CD4-positive, alpha-beta memory T cell (primary cell): Measurements from ENCODE around the gene ORM1. TPM values are rescaled to one million over a fixed set of nuclear protein-coding genes. Genes with fewer than 3 reads are reported as not detected.

Source experiments
- CTCF ChIA-PET: fragments of 350-600 bp; sonication (Branson Sonifier 250); formaldehyde crosslinking; loops from one replicate; lab custom pipeline; 2021; ENCODE audit warnings: inconsistent platforms; ENCODE audit not compliant: partially characterized antibody; lab: Charles Lee
- POLR2A ChIA-PET: fragments of 350-600 bp; sonication (Branson Sonifier 250); formaldehyde crosslinking; loops from one replicate; lab custom pipeline; 2021; ENCODE audit not compliant: partially characterized antibody; lab: Charles Lee
- DNase-seq, 5 donors: peaks; one replicate each; pipeline versions ENCODE4 v3.0.0 to v3.0.0-alpha.2; 2020 to 2022; ENCODE audit warnings: mixed read lengths in 1 of 5
- H3K27ac ChIP-seq: one replicate; pipeline ENCODE4 v1.7.0; 2013; ENCODE audit warnings: low read depth, low read length
- H3K27me3 ChIP-seq: 2 replicates; pipeline ENCODE4 v1.7.0; 2013; ENCODE audit warnings: mild to moderate bottlenecking, low read length, moderate library complexity; ENCODE audit not compliant: insufficient read depth
- H3K36me3 ChIP-seq: 2 replicates; pipeline ENCODE4 v1.7.0; 2013; ENCODE audit warnings: mild to moderate bottlenecking, low read length, moderate library complexity; ENCODE audit not compliant: insufficient read depth
- H3K4me1 ChIP-seq: 2 replicates; pipeline ENCODE4 v1.7.0; 2013; ENCODE audit warnings: mild to moderate bottlenecking, low read length, moderate library complexity; ENCODE audit not compliant: insufficient read depth
- H3K4me3 ChIP-seq, 2 donors: one replicate each; pipeline ENCODE4 v1.7.0; 2013; ENCODE audit warnings: low read length in 2 of 2, mild to moderate bottlenecking in 1 of 2
- H3K9me3 ChIP-seq, 2 donors: one replicate each; pipeline ENCODE4 v1.7.0; 2013; ENCODE audit warnings: low read length in 2 of 2, control low read depth in 1 of 2; ENCODE audit not compliant: control insufficient read depth in 1 of 2
- H3K27ac Mint-ChIP-seq, 7 donors: one replicate each; pipeline ENCODE4 v1.8.0; 2020 to 2021; ENCODE audit warnings: mixed read lengths in 7 of 7, mild to moderate bottlenecking in 6 of 7, inconsistent platforms in 3 of 7, moderate library complexity in 3 of 7
- H3K27me3 Mint-ChIP-seq, 2 donors: one replicate each; pipeline ENCODE4 v1.8.0; 2020 to 2021; ENCODE audit warnings: mixed read lengths in 2 of 2
- H3K36me3 Mint-ChIP-seq, 2 donors: one replicate each; pipeline ENCODE4 v1.8.0; 2020 to 2021; ENCODE audit warnings: mixed read lengths in 2 of 2, inconsistent platforms in 1 of 2, mild to moderate bottlenecking in 1 of 2
- H3K4me1 Mint-ChIP-seq, 4 donors: one replicate each; pipeline ENCODE4 v1.8.0; 2020 to 2021; ENCODE audit warnings: mixed read lengths in 4 of 4, mild to moderate bottlenecking in 1 of 4
- H3K4me3 Mint-ChIP-seq, 8 donors: one replicate each; pipeline ENCODE4 v1.8.0; 2020 to 2021; ENCODE audit warnings: mixed read lengths in 8 of 8, mild to moderate bottlenecking in 7 of 8, moderate library complexity in 6 of 8, inconsistent platforms in 3 of 8
- H3K9me3 Mint-ChIP-seq, 8 donors: one replicate each; pipeline ENCODE4 v1.8.0; 2020 to 2021; ENCODE audit warnings: mixed read lengths in 8 of 8, mild to moderate bottlenecking in 5 of 8, inconsistent platforms in 3 of 8, moderate library complexity in 1 of 8
- intact Hi-C: fragments of 100-400 bp; cut with micrococcal nuclease; formaldehyde crosslinking; loops from one replicate; pipeline ENCODE4 v1.15.1; 2023
- polyA plus RNA-seq, 2 donors: library from polyadenylated mRNA; unstranded; fragments of 300-500 nt; fragmentation: Illumina TruSeq; gene quantifications; one replicate each; pipeline ENCODE4 v1.2.3, GENCODE V29; 2021
- total RNA-seq, 2 experiments: library from RNA; stranded (reverse); gene quantifications; one replicate each; pipeline ENCODE4 v1.2.3, GENCODE V29; 2021

ORM1 gene
- total and polyA plus RNA-seq, 4 experiments from 2014 or later = not detected

- H3K4me3 Mint-ChIP-seq = no peak overlapping the region
- POLR2A ChIA-PET = no interaction called here
- DNase-seq = no peak
- Histone ChIP-seq H3K4me3 (no peak overlapping the region), H3K4me1 (no peaks in the 10 kb centered on the region), H3K27me3 (no peaks in the 10 kb centered on the region), H3K9me3 (no peaks in the 10 kb centered on the region), H3K36me3 (no peaks in the 10 kb centered on the region), H3K27ac (no peak overlapping the region)
- intact Hi-C loops = no loop called here
- H3K4me1 Mint-ChIP-seq = peaks cover 2 to 6% (median 5%) of the 10 kb centered on the region in 4 donors
- peaks cover 0 to 2% of the 10 kb centered on the region in 2 donors for H3K36me3 Mint-ChIP-seq
- H3K27me3 Mint-ChIP-seq = peaks cover 3 to 7% of the 10 kb centered on the region in 2 donors
- CTCF ChIA-PET = interaction anchor here (5.2 kb wide), 1 partner anchor 212 kb away, joined by 47 read pairs; no protein-coding TSS in a partner anchor
- no peak overlapping the region for H3K27ac Mint-ChIP-seq
- H3K9me3 Mint-ChIP-seq = peaks cover 0 to 26% (median 18%) of the 10 kb centered on the region in 8 donors
Measured at GRCh38 chr9:114294664-114295063, 28.2 kb upstream of the ORM1 start.

GRCh38 chr9:114296338-114296737 is 26.6 kb upstream of the ORM1 start:
- intact Hi-C loops = no loop called here
- Mint-ChIP-seq H3K4me1 (no peaks in the 10 kb centered on the region), H3K27ac (no peak overlapping the region), H3K27me3 (no peaks in the 10 kb centered on the region), H3K9me3 (peaks cover 0 to 26% (median 18%) of the 10 kb centered on the region in 8 donors), H3K4me3 (no peak overlapping the region), H3K36me3 (peaks cover 0 to 2% of the 10 kb centered on the region in 2 donors)
- POLR2A ChIA-PET = no interaction called here
- Histone ChIP-seq H3K4me1 (no peaks in the 10 kb centered on the region), H3K4me3 (no peak overlapping the region), H3K27ac (no peak overlapping the region), H3K27me3 (no peaks in the 10 kb centered on the region), H3K36me3 (no peaks in the 10 kb centered on the region), H3K9me3 (no peaks in the 10 kb centered on the region)
- DNase-seq = no peak
- CTCF ChIA-PET = no interaction called here

DNA sequence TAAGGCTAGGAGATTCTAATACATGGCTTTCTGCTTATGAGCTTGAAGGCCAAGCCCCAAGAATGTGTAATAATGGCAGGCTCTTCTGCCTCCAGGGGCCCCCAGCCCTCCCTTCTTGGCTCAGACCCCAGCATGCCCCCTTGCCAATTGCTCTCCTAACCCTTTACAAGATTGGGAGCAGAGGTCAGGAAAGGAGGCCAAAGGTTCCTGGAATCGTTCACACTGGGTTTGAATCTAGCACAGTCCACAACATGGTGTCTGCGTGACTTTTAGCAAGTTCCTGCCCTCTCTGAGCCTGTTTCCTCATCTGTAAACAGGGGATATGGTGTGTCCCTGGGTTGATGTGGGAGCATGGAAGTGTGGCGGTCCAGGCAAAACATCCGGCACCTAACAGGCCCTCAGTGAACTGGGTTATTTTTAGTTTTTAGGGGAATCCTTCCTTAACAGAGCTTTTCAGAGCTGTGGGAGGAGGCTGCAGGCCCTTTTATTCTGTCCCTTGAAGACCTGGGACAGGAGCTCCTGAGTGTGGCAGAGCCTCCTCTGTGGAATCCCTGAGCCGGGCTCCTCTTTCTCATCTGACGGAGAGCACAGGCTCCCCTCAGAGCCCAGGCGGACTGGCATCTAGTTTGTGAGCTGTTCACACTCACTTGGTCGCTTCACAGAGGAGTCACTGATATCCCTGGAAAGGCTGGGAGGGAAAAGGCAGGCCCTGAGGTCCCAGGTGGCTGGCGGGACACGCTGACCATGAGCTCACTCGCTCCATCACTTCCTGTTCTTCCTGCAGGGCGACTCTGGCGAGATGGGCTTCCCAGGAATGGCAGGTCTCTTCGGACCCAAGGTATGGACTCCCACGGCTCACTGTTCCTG is 23.4 kb upstream of the ORM1 start:
- H3K27ac Mint-ChIP-seq = no peak overlapping the region
- peaks cover 0 to 1% (median 0%) of the 10 kb centered on the region in 4 donors for H3K4me1 Mint-ChIP-seq
- no peaks in the 10 kb centered on the region for H3K27me3 Mint-ChIP-seq
- Histone ChIP-seq H3K27me3 (no peaks in the 10 kb centered on the region), H3K4me3 (no peak overlapping the region), H3K4me1 (no peaks in the 10 kb centered on the region), H3K36me3 (no peaks in the 10 kb centered on the region), H3K9me3 (no peaks in the 10 kb centered on the region), H3K27ac (no peak overlapping the region)
- POLR2A ChIA-PET = no interaction called here
- H3K9me3 Mint-ChIP-seq = peaks cover 0 to 23% (median 16%) of the 10 kb centered on the region in 8 donors
- H3K4me3 Mint-ChIP-seq = no peak overlapping the region
- peaks cover 0 to 2% of the 10 kb centered on the region in 2 donors for H3K36me3 Mint-ChIP-seq
- CTCF ChIA-PET = no interaction called here
- intact Hi-C loops = no loop called here
- DNase-seq = no peak

GRCh38 chr9:114300153-114300845 is 22.6 kb upstream of the ORM1 start:
- peaks cover 0 to 15% (median 8%) of the 10 kb centered on the region in 8 donors for H3K9me3 Mint-ChIP-seq
- H3K4me1 Mint-ChIP-seq = peaks cover 0 to 4% (median under 1%) of the 10 kb centered on the region in 4 donors
- DNase-seq = no peak
- no peak overlapping the region for H3K4me3 Mint-ChIP-seq
- no peak overlapping the region for H3K27ac Mint-ChIP-seq
- H3K9me3 ChIP-seq = no peaks in the 10 kb centered on the region
- H3K36me3 Mint-ChIP-seq = no peaks in the 10 kb centered on the region
- H3K4me3 ChIP-seq = no peak overlapping the region
- H3K27ac ChIP-seq = no peak overlapping the region
- H3K36me3 ChIP-seq = no peaks in the 10 kb centered on the region
- no peaks in the 10 kb centered on the region for H3K4me1 ChIP-seq
- H3K27me3 ChIP-seq = no peaks in the 10 kb centered on the region
- no peaks in the 10 kb centered on the region for H3K27me3 Mint-ChIP-seq
- intact Hi-C loops = no loop called here
- ChIA-PET CTCF (no interaction called here), POLR2A (no interaction called here)

DNA sequence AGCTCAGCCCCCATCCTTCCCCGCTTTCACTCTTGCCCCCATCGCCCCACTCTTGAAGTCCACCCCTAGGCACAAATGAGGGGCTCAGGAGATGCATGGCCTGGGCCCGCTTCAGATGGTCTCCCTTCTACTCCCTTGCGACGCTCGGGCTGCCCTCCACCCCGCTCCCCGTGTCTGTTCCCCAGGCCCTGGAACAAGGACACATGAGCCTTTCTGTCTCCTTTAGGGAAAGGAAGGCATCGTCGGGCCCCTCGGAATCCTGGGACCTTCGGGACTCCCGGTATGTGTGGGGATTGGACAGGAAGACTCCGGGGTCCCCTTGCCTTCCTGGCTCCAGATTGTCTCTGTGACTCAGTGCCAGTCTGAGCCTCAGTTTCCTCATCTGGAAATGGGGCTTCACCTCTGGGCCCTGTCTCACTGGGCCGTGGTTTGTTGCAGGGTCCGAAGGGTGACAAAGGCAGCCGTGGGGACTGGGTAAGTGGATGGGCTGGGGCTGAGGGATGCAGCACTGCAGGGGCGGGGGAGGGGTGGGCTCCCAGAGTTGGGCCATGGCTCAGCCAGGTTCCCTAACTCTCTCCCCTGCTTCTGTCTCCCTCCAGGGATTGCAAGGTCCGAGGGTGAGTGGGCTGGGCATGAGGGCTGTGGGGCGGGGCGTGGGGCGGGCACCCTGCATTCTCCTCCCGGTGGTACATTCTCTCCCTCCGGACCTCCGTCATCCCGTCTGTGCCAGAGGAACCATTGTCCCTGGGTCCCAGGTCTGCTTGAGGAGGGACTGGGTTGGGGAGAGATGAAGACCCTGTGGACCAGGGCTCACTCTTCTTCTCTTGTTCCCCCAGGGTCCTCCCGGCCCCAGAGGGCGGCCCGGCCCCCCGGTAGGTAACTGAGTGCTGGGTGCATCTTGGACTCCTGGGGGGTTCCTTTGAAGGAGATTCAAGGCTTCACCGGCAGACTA is 21.8 kb upstream of the ORM1 start:
- Mint-ChIP-seq H3K27me3 (no peaks in the 10 kb centered on the region), H3K27ac (no peak overlapping the region), H3K9me3 (peaks cover 0 to 7% (median 2%) of the 10 kb centered on the region in 8 donors), H3K4me1 (peaks cover 0 to 12% (median 5%) of the 10 kb centered on the region in 4 donors), H3K36me3 (no peaks in the 10 kb centered on the region), H3K4me3 (no peak overlapping the region)
- no peaks in the 10 kb centered on the region for H3K27me3 ChIP-seq
- H3K4me1 ChIP-seq = peaks cover 3% of the 10 kb centered on the region
- no peaks in the 10 kb centered on the region for H3K36me3 ChIP-seq
- intact Hi-C loops = no loop called here
- CTCF ChIA-PET = no interaction called here
- no peak overlapping the region for H3K4me3 ChIP-seq
- POLR2A ChIA-PET = no interaction called here
- DNase-seq = no peak
- no peak overlapping the region for H3K27ac ChIP-seq
- H3K9me3 ChIP-seq = no peaks in the 10 kb centered on the region

DNA sequence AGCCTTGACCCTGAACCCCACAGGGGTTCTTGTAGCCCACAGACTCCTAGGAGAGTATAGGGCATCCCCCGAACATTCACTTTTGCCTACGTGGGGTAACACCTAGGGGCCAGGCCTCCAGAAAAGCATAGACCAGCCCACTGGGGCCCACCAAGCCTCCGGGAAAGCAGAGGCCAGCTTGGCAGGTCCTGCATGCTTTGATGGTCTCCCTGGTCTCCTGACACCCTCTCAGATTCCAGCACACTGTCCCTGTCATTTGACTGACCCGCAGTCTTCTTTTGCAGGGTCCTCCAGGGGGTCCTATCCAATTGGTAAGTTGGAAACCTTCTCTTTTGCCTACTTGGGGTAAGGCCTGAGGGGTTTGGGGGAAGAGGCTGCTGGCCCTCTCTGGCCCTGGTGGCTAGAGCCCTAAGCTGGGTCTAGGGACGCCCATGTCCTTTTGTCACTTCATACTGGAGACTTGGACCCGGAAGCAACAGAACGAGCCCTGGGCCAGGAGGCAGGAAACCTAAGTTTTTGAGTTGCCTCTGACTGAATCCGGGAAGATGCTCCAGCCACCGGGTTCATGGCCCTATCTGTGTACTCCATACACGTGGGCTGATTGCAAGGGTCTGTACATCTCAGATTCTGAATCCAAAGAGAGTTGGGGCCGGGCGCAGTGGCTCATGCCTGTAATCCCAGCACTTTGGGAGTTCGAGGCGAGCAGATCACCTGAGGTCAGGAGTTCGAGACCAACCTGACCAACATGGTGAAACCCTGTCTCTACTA is 20.9 kb upstream of the ORM1 start:
- H3K27ac Mint-ChIP-seq = no peak overlapping the region
- POLR2A ChIA-PET = no interaction called here

More for the DNA sequence above, 20.9 kb upstream of the ORM1 start:
- CTCF ChIA-PET = no interaction called here
- H3K36me3 ChIP-seq = no peaks in the 10 kb centered on the region
- peaks cover 3% of the 10 kb centered on the region for H3K4me1 ChIP-seq
- intact Hi-C loops = no loop called here
- Mint-ChIP-seq H3K27me3 (no peaks in the 10 kb centered on the region), H3K4me3 (no peak overlapping the region), H3K36me3 (no peaks in the 10 kb centered on the region), H3K4me1 (peaks cover 0 to 14% (median 5%) of the 10 kb centered on the region in 4 donors), H3K9me3 (no peaks in the 10 kb centered on the region)
- H3K27ac ChIP-seq = no peak overlapping the region
- no peaks in the 10 kb centered on the region for H3K9me3 ChIP-seq
- no peak for DNase-seq
- H3K27me3 ChIP-seq = no peaks in the 10 kb centered on the region
- no peak overlapping the region for H3K4me3 ChIP-seq
